RWPE1 (cell line): ENCODE results near the gene PIP4K2A.
"Not testable (repeated sequence)": the region's sequence is repeated elsewhere in the genome, so short reads cannot be mapped to it uniquely, and the experiment has no call there.

ENCODE experiments used
- CTCF ChIA-PET: fragments of 350-600 bp; sonication (Branson Sonifier 250); formaldehyde crosslinking; extraction: SDS; loops from one replicate; lab custom pipeline; 2021; lab: Yijun Ruan, JAX
- POLR2A ChIA-PET: fragments of 400-600 bp; formaldehyde crosslinking; extraction: SDS; loops from one replicate; lab custom pipeline; 2020; ENCODE audit warnings: antibody characterized with exemption; ENCODE audit not compliant: low non-redundant PET; lab: Yijun Ruan, JAX
- DNase-seq: peaks from one replicate; pipeline ENCODE4 v3.0.0; 2012; ENCODE audit warnings: low spot score
- H3K27ac ChIP-seq: fragments of 450-650 bp; 2 replicates; pipeline ENCODE4 v1.5.1; 2017
- CTCF ChIP-seq: fragments of 450-650 bp; conservative IDR thresholded peaks from 2 replicates; pipeline ENCODE4 v1.5.1; 2017; ENCODE audit warnings: low read depth, mild to moderate bottlenecking

Gene PIP4K2A

GRCh38 chr10:22503315-22504088, 210.9 kb downstream of the PIP4K2A start:
- CTCF ChIA-PET = interaction anchor here (0.7 kb wide), 1 partner anchor 47 kb away, joined by 3 read pairs; no protein-coding TSS in a partner anchor
- no peak for TF ChIP-seq CTCF
- no peak overlapping the region for H3K27ac ChIP-seq
- POLR2A ChIA-PET = no interaction called here
- DNase-seq = peak; percentile 59

DNA sequence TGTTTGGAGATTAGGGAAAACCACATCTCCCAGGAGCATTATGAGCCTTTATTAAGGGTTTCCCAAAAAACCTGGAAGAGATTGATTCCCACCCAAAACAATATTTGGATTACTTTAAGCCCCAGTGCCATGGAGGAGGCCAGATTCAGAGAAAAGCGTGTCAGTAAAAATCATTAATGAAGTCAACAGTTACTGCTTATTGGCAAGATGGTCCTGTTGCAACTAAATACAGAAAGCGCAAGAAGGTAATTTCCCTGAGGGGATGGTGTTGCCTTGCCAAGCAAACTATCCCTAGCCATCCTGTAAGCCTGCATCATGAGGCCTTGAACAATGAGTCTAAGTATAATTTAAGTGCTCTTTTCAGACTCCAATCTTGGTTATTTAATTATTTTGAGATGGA, 212.5 kb downstream of the PIP4K2A start:
- ChIA-PET CTCF (no interaction called here), POLR2A (interaction anchor here (0.6 kb wide), 1 partner anchor 19 kb away, joined by 5 read pairs; no protein-coding TSS in a partner anchor)
- no peak overlapping the region for H3K27ac ChIP-seq
- no peak for TF ChIP-seq CTCF
- no peak for DNase-seq

DNA sequence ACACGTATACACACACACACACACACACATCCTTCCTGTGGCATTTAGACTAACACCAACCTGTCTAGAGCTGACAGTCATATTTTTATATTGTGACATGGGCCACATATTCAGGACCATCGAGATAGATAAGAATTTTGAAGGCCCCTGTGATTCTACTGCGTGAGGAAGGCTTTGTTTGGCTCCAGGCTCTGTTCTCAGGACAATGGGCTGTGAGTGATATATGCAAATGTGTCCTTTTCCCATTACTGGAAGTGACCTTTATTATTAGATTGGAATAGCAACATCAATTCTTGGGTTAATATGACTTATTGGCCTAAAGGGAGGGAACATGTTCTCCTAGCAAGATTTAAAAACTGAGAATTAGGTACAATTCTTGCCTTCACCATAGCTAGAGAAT, 213.0 kb downstream of the PIP4K2A start:
- TF ChIP-seq CTCF = no peak
- CTCF ChIA-PET = no interaction called here

DNA sequence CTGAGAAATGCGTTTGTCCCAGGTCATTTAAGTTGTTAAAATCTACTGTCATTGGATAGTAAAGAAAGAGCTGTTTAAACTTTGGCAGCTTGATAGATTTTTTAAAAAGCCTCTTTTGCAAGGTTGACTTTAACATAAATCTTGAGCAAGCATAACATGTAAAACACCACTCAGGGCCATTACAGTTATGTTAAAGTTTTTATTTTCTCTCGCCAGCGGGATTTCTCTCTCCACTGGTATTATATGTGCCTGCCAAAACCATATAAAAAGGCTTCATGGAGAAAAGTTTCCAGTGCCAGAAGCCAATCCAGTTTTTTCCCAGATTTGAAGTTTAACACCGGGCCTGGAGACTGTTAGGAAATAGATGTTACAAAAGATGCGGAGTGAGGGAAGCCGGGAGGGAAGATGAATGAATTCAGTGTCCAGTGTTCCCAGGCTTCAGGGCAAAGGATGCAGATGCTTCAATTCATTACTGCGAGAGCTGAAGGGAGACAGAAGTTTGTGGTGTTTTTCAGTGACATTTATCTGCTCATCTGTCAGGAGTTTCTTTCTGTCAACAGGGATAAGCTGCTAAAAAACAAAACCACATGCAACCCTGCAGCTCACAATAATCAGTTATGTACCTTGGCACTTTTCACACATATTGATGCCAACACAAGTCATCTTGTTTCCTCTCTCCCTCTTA, 213.6 kb downstream of the PIP4K2A start:
- CTCF ChIA-PET = no interaction called here
- no peak overlapping the region for H3K27ac ChIP-seq
- TF ChIP-seq CTCF = no peak
- POLR2A ChIA-PET = interaction anchor here (0.6 kb wide), 1 partner anchor 18 kb away, joined by 5 read pairs; no protein-coding TSS in a partner anchor
- DNase-seq = no peak

More for the DNA sequence above, 213.0 kb downstream of the PIP4K2A start:
- H3K27ac ChIP-seq = no peak overlapping the region
- DNase-seq = no peak
- POLR2A ChIA-PET = interaction anchor here (0.6 kb wide), 1 partner anchor 18 kb away, joined by 5 read pairs; no protein-coding TSS in a partner anchor

DNA sequence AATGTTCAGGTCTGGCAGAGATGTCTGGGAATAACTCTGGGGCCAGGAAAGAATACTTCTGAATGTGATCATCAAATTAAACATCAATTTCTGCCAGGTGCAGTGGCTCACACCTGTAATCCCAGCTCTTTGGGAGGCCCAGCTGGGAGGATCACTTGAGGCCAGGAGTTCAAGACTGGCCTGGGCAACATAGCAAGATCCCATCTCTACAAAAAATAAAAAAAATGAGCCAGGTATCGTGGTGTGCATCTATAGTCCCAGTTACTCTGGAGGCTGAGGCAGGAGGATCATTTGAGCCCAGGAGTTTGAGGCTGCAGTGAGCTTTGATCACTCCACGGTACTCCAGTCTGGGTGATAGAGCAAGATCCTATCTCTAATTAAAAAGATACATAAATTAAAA, 214.4 kb downstream of the PIP4K2A start:
- POLR2A ChIA-PET, CTCF ChIA-PET, H3K27ac ChIP-seq, DNase-seq: not testable (repeated sequence)

DNA sequence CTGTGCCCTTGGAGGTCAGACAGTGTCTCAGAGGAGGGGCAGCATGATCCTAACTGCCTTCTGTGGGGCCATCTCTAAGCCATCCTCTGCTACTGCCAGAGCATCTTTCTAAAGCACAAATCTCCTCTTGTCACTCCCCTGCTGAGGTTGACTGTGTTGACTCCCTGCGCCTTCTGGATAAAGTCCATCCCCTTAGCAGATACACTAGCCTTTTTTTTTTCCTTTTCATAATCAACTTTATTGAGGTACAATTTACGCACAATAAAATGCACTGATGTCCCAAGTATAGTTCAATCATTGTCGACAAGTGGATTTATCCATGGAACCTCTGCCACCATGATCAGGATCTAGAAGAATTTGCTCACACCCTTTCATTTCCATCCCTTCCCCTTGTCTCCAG, 219.0 kb downstream of the PIP4K2A start:
- TF ChIP-seq CTCF = no peak
- no peak overlapping the region for H3K27ac ChIP-seq
- CTCF ChIA-PET = interaction anchor here (0.7 kb wide), 1 partner anchor 39 kb away, joined by 3 read pairs; no protein-coding TSS in a partner anchor
- POLR2A ChIA-PET = no interaction called here
- DNase-seq = no peak

DNA sequence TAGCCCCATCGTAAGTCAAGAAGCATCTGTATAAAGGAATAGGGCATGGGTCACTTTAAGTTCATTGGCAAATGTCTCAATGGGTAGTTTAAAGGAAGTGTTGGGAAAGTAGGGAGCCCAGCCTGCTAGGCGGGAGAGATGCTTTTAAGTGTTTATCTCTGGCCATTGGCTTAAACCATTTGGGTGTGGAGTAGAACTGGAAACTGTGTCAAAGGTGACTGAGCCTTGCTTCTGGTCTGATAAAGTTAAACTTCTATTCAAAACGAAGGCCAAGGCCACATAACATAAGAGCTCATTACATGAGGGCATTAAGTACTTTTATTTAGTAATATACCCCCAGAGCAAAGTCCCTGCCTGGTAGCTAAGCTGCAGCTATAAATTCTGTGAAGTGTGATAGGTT, 220.4 kb downstream of the PIP4K2A start:
- ChIA-PET CTCF (no interaction called here), POLR2A (no interaction called here)
- no peak for TF ChIP-seq CTCF
- DNase-seq = no peak
- no peak overlapping the region for H3K27ac ChIP-seq
